ENCODE data around the gene TTBK2.
"Not testable (repeated sequence)": the region's sequence is repeated elsewhere in the genome, so short reads cannot be mapped to it uniquely, and the experiment has no call there.

The TTBK2 gene

GRCh38 chr15:42820811-42821210 is 99.8 kb downstream of the TTBK2 start:
- no peak for DNase-seq

- DNase-seq: no peak
These were observed 100.8 kb downstream of the TTBK2 start for GRCh38 chr15:42819786-42820185.

- no peak for DNase-seq
These were observed 109.1 kb downstream of the TTBK2 start for GRCh38 chr15:42811433-42811832.

- no peak for DNase-seq
These were observed 111.7 kb downstream of the TTBK2 start for GRCh38 chr15:42808913-42809312.

GRCh38 chr15:42805266-42805665 is 115.3 kb downstream of the TTBK2 start:
- no peak for DNase-seq

- no peak for DNase-seq
These were observed 115.8 kb downstream of the TTBK2 start for GRCh38 chr15:42804739-42805138.

GRCh38 chr15:42803436-42803835 is 117.1 kb downstream of the TTBK2 start:
- DNase-seq: no peak

GRCh38 chr15:42802168-42802567 is 118.4 kb downstream of the TTBK2 start:
- DNase-seq: no peak

GRCh38 chr15:42800731-42801474 is 119.7 kb downstream of the TTBK2 start:
- DNase-seq: no peak

- DNase-seq: no peak
These were observed 121.8 kb downstream of the TTBK2 start for GRCh38 chr15:42798802-42799201.

- peak; percentile 13 for DNase-seq
These were observed 123.4 kb downstream of the TTBK2 start for GRCh38 chr15:42796955-42797782.

- DNase-seq: no peak
These were observed 131.9 kb downstream of the TTBK2 start for GRCh38 chr15:42788725-42789124.

GRCh38 chr15:42786978-42787377 is 133.6 kb downstream of the TTBK2 start:
- no peak for DNase-seq

GRCh38 chr15:42785569-42785968 is 135.0 kb downstream of the TTBK2 start:
- no peak for DNase-seq

- DNase-seq: no peak
These were observed 135.9 kb downstream of the TTBK2 start for GRCh38 chr15:42784705-42785104.

GRCh38 chr15:42782716-42783115 is 137.9 kb downstream of the TTBK2 start:
- no peak for DNase-seq

GRCh38 chr15:42775416-42775815 is 145.2 kb downstream of the TTBK2 start:
- no peak for DNase-seq

GRCh38 chr15:42772901-42773300 is 147.7 kb downstream of the TTBK2 start:
- DNase-seq: no peak

GRCh38 chr15:42772144-42772543 is 148.4 kb downstream of the TTBK2 start:
- DNase-seq: no peak

- DNase-seq: not testable (repeated sequence)
These were observed 154.5 kb downstream of the TTBK2 start for GRCh38 chr15:42766109-42766508.

GRCh38 chr15:42764154-42764731 is 156.3 kb downstream of the TTBK2 start:
- DNase-seq: not testable (repeated sequence)

GRCh38 chr15:42761813-42762212 is 158.8 kb downstream of the TTBK2 start:
- not testable (repeated sequence) for DNase-seq

GRCh38 chr15:42760759-42761158 is 159.8 kb downstream of the TTBK2 start:
- DNase-seq: no peak

GRCh38 chr15:42759093-42759492 is 161.5 kb downstream of the TTBK2 start:
- DNase-seq: no peak

Measured in EL (cell line).